HG03378 (cell line): ENCODE data around the gene JCHAIN.
"Not testable (repeated sequence)": the region's sequence is repeated elsewhere in the genome, so short reads cannot be mapped to it uniquely, and the experiment has no call there.

ENCODE experiments used
- ATAC-seq: cut with Tn5 transposase; IDR thresholded peaks from one replicate; pipeline ENCODE4 v1.9.1; 2021; ENCODE audit warnings: mild to moderate bottlenecking, moderate library complexity; ENCODE audit not compliant: unreplicated experiment

Gene JCHAIN

DNA sequence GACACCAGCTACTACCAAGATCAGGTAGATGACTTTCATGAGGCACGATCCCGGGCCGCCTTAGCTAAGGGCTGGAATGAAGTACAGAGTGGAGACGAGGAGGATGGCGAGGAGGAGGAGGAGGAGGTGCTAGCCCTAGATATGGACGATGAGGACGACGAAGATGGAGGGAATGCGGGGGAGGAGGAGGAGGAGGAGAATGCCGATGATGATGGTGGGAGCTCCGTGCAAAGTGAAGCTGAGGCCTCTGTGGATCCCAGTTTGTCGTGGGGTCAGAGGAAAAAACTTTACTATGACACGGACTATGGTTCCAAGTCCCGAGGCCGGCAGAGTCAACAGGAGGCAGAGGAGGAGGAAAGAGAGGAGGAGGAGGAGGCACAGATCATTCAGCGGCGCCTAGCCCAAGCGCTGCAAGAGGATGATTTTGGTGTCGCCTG, 22.5 kb upstream of the JCHAIN start:
- ATAC-seq = no peak

DNA sequence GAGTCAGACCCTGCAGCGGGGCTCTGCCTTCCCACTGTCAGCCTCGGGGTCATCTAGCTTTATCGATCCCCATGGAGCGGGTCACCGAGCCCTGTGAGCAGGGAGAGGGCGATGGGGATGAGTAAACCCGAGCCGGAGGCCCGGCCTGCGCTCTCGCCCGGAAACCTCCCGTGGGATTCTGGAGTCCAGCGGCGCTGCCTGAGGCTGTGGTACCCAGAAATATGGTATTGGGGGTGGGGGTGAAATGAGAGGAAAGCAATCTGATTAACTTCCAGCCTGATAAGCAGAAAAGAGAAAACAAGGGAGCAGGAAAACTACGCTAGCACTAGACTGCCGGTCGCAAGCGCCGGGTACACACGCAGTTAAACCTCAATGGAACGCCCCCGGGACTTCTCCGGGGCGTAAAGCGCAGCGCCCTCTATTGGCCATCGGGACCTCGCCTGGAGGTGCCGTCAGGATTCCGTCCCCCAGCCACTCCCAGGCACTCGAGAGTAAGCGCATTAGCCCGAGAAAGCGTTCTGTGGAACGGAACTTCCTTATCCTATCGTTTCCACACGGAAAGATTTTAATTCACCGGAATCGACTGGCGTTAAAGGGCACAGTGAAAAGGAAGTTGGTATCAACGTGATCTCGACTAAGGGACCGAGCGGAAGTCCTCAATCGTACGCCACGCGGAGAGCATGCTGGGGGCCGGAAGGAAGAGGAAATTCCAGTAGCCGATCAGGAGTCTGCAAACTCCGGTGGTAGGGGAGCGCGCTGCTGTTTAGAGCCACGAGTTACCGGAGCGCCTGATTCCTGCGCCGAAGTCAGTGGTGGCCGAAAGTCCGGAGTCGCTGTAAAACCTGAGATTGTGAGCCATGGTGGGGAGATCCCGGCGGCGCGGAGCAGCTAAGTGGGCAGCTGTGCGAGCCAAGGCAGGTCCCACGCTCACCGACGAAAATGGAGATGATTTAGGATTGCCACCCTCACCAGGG, 21.8 kb upstream of the JCHAIN start, which contains the start of gene UTP3:
Gene UTP3, plus strand, starts transcription at position 712 of the 974 bp plus-strand sequence. Its CDS starts 146 bp downstream, at position 858.
- ATAC-seq = peak; percentile 94

DNA sequence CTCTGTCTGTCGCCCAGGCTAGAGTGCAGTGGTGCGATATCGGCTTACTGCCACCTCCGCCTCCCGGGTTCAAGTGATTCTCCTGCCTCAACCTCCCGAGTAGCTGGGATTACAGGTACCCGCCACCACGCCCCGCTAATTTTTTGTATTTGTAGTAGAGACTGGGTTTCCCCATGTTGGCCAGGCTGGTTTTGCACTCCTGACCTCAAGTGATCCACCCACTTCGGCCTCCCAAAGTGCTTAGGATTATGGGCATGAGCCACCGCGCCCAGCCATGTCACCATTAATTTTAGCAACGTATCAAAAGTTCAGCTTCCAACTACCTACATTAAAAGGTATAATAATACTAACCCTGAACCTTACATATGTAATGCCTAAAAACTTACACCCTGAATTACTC, 21.1 kb upstream of the JCHAIN start:
- peak; percentile 2 for ATAC-seq

DNA sequence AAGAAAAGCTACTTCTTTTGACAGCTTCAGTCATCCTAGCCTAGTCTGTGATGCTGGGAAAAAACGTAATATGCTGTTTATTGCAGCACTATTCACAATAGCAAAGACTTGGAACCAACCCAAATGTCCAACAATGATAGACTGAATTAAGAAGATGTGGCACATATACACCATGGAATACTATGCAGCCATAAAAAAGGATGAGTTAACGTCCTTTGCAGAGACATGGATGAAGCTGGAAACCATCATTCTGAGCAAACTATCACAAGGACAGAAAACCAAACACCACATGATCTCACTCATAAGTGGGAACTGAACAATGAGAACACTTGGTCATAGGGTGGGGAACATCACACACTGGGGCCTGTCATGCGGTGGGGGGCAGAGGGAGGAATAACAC, 15.8 kb upstream of the JCHAIN start:
- not testable (repeated sequence) for ATAC-seq

DNA sequence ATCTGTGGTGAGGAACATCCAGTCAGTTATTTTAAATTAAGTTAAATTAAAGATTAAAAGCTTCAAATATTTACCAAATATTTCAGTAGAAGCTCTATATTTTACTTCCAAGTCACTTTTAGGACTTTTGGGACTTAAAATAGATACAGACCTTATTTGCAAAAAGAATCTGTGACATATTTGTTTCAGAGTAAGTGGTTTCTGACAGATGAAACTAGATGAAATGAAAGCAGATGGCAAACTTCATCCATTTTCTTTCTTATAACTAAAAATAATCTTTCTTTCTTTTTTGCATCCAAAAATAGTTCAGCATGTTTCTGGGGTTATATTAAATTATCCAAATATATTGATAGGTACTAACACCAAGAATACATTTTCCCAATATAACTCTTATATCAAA, 15.4 kb upstream of the JCHAIN start:
- ATAC-seq = peak; percentile 40

DNA sequence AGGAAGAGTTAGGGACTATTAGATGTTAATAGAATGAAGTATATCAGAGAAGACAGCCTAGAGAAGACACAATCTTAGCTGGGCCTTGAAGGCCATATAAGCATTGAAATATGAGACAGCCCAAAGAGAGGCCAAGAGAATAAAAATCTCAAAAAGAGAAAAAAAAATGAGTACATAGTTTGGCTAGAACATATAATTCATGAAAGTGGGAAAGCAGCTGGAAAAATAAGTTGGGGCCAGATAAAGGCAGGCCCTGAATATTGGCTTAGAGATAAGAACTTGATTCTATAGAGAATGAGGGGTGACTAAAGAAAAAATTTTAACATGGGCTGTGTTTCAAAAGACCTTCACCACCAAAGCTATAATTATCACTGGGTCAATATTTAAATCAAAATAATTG, 14.6 kb upstream of the JCHAIN start:
- no peak for ATAC-seq

DNA sequence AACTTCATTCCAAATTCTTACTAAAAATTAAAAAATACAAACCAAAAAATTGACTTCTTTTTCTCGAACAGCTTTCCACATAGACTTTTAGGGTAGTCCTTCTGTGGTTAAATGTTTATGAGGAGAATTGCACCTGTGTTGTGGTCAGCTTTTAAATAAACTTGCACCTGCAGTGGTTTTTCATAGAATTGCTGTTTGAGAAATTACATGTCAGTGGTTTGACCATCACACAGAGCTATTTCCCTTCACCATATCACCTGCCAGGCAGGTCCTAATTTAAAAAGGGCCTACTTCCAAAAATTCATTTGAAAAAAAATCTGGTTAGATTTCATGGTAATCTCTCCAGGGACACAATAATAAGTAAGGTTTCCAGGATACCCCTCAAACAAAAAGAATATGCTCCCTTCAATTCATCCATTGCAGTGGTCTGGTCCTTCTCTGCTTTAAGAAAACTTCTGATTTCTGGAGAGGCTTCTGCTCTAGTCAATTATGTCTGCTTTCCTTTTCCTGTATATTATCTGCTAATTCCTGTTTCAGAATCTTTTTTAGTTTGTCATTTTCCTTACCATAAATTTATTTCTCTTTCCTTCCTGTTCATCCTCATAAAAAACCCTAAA, 12.2 kb upstream of the JCHAIN start:
- ATAC-seq = peak; percentile 77

DNA sequence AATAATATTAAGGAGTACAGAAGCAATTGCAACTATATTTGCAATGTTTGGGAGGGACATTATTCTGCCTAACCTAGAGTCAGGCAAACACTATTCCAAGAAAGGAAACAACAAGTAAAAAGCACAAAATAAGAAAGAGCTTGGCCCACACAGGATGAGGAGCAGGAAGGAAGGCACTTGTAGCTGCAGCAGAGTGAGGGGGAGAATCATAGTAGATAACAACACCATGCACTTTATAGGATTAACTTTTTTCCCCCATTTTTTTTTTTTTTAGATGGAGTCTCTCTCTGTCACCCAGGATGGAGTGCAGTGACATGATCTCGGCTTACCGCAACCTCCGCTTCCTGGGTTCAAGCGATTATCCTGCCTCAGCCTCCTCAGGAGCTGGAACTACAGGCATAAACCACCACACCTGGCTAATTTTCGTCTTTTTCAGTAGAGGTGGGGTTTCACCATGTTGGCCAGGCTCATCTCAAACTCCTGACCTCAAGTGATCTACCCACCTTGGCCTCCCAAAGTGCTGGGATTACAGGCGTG, 10.3 kb upstream of the JCHAIN start:
- no peak for ATAC-seq

DNA sequence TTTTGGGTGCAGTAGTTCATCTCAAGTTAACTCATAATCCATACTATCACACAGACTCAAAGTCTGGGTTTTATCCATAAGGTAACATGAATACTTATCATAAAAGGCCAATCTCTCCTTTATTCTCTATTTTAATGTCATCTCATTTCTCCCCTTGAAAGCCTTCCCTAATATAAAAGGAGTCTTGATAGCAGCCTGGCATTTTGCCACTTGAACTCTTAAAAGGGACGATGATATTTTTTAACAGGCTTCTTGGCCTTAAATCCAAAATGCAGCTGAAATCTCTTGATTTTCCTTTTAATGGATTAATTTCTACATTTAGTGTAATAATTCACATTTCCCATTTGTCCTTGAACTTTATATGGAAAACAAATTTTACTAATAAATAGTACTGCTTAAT, 8.4 kb upstream of the JCHAIN start:
- no peak for ATAC-seq

DNA sequence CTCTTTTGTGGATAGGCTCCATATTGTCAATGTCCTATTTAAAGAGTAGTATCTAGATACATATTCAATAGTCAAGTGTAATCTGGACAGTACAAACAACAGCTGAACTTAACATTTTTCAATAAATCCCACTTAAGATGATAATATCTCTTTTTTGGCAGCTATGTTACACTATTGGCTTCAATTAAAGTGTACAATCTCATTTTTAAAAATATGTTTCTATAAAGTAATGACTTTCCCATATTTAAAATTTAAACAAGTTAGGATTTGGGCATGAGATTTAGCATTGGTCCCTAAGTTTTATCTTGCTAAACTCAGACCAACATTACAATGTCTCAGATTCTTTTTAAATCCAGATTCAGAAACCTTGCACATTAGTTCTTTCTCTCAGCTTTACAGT, 7.9 kb upstream of the JCHAIN start:
- ATAC-seq = no peak

DNA sequence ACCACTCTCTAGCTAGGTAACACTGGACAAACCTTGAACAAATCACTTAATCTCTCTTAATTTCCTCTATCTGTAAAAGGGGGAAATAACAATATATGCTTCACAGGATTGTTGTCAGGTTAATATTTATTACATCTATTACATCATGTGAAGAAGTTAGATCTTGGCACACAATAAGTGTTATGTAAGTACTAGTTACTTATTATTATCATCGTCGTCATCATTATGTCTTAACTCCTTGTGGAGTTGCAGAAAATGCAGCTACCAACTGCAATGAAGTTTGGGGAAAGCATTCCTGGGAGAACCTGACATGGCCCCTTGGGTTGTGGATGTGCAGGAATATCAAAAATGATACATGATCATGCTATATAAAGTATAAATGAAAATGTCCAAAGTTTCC, 4.8 kb upstream of the JCHAIN start:
- ATAC-seq = no peak

DNA sequence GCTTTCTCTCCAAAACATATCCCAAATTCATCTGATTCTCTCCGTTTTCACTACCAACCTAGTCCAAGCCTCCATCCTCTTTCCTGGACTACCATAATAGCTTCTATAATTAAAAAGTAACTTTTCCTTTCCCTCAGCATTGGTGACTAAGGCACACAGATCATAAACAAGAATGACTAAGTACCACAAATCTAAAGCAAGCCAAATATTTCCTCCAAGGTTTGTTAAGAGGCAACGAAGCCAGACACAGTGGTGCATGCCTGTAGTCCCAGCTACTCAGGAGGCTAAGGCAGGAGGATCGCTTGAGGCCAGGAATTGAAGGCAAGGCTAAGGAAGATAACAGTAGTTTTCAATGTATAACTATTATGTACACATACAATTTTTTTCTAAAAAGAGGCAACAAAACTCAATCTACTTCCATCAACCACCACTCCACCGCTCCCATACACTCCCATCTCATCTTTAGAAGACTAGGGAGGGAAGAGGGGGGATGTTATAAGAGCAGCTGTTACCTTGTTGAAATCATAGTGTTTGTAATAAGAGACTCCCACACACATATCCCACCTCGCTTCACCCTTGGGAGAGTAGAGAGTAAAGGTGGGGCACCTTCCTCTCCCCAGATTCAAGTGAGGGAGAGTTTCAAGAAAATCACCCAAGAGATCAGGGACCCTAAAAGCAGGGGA, 4.2 kb upstream of the JCHAIN start:
- no peak for ATAC-seq

DNA sequence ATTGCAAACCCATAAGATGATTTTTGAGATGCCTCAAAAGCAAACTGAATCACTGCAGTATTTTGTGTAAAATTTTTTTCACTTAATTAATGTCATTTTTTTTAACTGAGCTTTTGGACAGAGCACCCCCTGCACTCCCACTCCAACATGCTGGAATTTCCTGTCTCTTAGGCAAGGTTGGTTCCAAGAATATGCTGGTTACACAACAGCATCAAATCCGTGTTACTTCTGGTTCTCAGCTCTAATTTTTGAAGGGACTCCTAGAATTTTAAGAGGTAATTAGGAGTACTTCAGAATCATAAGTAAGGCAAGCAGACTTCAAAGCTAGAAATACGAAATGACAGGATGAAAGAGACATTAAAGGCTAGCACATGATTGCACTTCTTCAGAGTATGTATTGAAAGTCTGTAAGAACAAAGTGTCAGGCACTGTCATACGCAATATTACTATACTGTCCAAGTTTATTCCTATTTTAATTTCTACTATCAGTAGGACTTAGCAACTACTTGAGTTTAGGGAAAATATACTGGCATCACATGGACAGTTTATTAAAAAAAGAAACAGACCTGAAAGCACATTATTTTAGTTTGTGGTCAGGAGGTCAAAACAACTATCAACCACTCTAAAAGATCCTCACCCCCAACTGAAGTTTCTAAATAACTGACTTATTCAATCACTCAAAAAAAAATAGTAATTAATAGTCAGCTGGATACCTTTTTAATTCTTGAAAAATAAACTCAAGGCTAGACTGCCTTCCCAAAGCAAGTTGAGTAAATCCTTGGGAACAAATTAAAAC, 1.6 kb upstream of the JCHAIN start:
- peak; percentile 50 for ATAC-seq

DNA sequence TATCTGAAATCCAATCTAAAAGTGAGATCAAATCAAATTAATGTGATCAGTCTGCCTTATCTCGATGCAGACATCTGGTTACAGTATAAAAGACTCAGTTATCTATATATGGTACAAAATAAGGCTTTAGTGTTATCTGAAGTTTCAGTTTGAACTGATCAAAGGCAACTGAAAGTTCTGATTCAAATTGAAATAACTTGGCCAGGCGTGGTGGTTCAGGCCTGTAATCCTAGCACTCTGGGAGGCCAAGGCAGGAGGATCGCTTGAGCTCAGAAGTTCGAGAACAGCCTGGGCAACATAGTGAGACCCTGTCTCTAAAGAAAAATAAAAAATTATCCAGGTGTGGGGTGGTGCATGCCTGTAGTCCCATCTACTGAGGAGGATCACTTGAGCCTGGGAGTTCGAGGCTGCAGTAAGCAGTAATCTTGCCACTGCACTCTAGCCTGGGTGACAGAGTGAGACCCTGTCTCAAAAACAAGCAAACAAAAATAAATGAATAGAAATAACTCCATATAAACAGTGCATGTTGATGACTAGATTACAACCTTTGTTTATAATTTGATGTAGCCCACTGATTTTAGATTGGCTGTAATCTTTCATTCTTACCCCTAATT, 4.9 kb downstream of the JCHAIN start:
- peak; percentile 91 for ATAC-seq

DNA sequence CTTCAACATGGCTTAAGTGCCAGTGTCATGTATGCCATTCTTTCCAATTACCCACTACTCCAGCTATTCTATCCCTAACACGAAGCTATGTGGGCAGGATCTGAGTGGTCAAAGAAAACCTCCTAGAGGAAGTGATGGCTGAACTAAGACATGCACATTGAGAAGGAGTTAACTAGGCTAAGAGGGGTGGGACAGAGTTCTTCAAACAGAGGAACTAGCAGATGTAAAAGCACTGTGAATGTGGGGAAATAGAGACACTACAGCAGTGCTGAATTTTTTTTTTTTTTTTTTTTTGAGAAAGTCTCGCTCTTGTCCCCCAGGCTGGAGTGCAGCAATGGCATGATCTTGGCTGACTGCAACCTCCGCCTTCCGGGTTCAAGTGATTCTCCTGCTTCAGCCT, 6.2 kb downstream of the JCHAIN start:
- no peak for ATAC-seq

DNA sequence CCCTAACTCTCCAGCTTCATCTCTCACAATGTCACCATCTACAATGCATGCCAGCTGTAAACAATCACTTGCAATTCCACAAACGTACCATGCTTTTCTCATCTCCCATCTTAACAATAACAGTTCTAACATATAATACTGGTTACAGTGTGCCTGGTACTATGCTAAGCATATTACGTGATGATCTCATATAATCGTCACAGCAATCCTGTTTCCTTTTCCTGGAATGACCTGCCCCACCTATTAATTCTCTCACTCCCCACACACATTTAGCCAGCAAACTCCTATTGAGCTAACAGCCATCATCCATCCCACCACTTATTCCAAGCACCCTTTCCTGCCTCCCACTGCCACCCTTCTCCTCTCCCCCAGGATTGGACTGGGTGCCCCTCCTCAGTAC, 7.9 kb downstream of the JCHAIN start:
- ATAC-seq = no peak

DNA sequence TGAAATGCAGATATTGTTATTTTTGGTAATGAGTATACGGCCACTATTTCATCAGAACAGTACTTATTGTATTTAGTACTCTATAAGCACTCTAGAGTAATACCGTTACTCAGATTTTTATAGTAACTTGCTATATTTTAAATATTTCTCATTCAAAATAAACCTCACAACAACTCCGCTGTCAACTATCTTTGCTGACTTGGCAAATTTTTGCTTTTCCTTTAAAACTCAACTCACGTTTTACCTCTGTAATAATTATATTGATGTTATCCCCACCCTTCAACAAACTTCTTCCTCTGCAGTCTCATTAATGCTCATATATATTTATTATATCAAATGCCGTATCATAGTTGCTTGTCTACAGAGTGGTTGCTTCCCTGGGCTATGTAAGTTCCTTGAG, 9.0 kb downstream of the JCHAIN start:
- ATAC-seq = no peak

DNA sequence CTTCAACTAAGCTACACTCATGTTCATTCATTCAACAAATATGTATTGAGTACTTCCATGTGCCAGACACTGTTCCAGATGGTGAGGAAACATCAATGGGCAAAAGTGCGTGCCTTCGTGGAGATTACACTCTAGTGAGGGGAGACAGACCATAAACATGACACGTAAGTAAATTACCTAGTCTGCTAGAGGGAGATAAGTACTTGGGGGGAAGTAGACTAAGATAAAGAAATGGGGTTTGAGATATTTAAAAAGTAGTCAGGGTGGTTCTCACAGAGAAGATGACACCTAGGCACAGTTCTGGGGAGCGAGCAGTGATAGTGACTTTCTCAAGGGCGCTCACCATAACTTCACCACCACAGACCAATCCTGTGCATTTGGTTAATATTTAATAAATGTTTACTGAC, 11.7 kb downstream of the JCHAIN start:
- ATAC-seq = no peak

DNA sequence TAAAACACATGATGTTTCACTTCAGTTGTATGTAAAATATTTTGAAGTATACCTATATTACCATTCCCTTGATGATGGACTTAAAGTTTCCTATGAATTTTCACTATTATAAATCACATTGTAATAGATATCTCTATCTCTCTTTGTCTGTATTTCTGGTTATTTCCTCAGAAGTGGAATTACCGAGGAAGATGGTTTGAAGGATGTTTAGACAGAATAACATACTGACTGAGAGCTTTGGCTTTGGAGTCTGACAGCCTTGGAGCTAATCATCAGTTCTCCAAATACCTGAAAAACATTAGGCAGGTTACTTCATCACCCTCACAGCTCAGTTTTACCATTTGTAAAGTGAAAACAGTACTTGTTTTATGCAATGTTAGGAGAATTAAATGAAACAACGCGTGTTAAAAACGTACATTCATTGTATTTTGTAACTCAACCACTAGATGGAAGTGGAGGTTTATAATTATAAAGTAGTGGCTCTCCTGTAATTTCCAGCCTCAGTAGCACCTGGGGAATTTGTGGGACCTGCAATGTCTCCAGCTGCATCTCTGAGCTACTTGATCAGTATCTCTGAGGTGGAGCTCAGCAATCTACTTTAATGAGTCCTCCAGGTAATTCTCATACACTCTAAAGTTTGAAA, 14.3 kb downstream of the JCHAIN start:
- ATAC-seq = peak; percentile 50

DNA sequence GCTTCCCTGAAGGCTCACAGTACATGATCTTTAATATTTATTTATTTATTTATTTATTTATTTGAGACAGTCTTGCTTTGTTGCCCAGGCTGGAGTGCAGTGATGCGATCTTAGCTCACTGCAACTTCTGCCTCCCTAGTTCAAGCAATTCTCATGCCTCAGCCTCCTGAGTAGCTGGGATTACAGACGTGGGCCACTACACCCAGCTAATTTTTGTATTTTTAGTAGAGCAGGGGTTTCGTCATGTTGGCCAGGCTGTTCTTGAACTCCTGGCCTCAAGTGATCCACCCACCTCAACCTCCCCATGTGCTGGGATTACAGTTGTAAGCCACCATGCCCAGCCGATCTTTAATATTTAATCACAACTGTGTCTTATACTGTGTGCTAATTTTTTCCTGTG, 15.6 kb downstream of the JCHAIN start:
- not testable (repeated sequence) for ATAC-seq
